ENCODE measurements around the gene PDCD2.
"Not testable (repeated sequence)": the region's sequence is repeated elsewhere in the genome, so short reads cannot be mapped to it uniquely, and the experiment has no call there.

PDCD2 gene

GRCh38 chr6:170584181-170584953 lies at the start of gene PDCD2:
Gene PDCD2 (minus strand): TSS chr6:170584637. CDS start chr6:170584581, 56 bp downstream.
- peak; percentile 88 to 90 for DNase-seq (ENCODE audit: low read depth in 2 of 2)

- not testable (repeated sequence) for DNase-seq (ENCODE audit: low read depth in 2 of 2)
Observed at GRCh38 chr6:170616020-170616554, 31.6 kb upstream of the PDCD2 start.

- DNase-seq (ENCODE audit: low read depth in 2 of 2), result not testable (repeated sequence)
Observed at GRCh38 chr6:170612256-170612804, 27.9 kb upstream of the PDCD2 start.

- DNase-seq (ENCODE audit: low read depth in 2 of 2), result not testable (repeated sequence)
Observed at GRCh38 chr6:170609225-170609624, 24.8 kb upstream of the PDCD2 start.

GRCh38 chr6:170605574-170606259 lies 21.3 kb upstream of the PDCD2 start:
- no peak for DNase-seq (ENCODE audit: low read depth in 2 of 2)

- no peak for DNase-seq (ENCODE audit: low read depth in 2 of 2)
Observed at GRCh38 chr6:170597278-170597677, 12.8 kb upstream of the PDCD2 start.

- no peak for DNase-seq (ENCODE audit: low read depth in 2 of 2)
Observed at GRCh38 chr6:170596426-170596825, 12.0 kb upstream of the PDCD2 start.

- DNase-seq (ENCODE audit: low read depth in 2 of 2), result no peak
Observed at GRCh38 chr6:170590725-170591124, 6.3 kb upstream of the PDCD2 start.

GRCh38 chr6:170584954-170585498 lies 589 bp upstream of the PDCD2 start:
- DNase-seq (ENCODE audit: low read depth in 2 of 2), result no peak

GRCh38 chr6:170583756-170584180 lies 669 bp downstream of the PDCD2 start:
- DNase-seq (ENCODE audit: low read depth in 2 of 2), result no peak

GRCh38 chr6:170578909-170579308 lies 5.5 kb downstream of the PDCD2 start:
- no peak for DNase-seq (ENCODE audit: low read depth in 2 of 2)

GRCh38 chr6:170575250-170575649 lies 9.2 kb downstream of the PDCD2 start:
- no peak for DNase-seq (ENCODE audit: low read depth in 2 of 2)

- DNase-seq (ENCODE audit: low read depth in 2 of 2), result no peak
Observed at GRCh38 chr6:170572704-170573466, 11.6 kb downstream of the PDCD2 start.

- DNase-seq (ENCODE audit: low read depth in 2 of 2), result no peak
Observed at GRCh38 chr6:170564936-170565530, 19.4 kb downstream of the PDCD2 start.

GRCh38 chr6:170561555-170561954 lies 22.9 kb downstream of the PDCD2 start:
- no peak for DNase-seq (ENCODE audit: low read depth in 2 of 2)

- no peak for DNase-seq (ENCODE audit: low read depth in 2 of 2)
Observed at GRCh38 chr6:170555305-170555704, 29.1 kb downstream of the PDCD2 start.

- DNase-seq (ENCODE audit: low read depth in 2 of 2), result no peak
Observed at GRCh38 chr6:170554796-170555137, 29.7 kb downstream of the PDCD2 start.

- peak; percentile 95 to 96 for DNase-seq (ENCODE audit: low read depth in 2 of 2)
Observed at GRCh38 chr6:170554013-170554795, 30.2 kb downstream of the PDCD2 start, which contains the start of gene TBP. Gene TBP (plus strand): TSS chr6:170554369. CDS start chr6:170557030, 2,661 bp downstream.

GRCh38 chr6:170553534-170554012 lies 30.9 kb downstream of the PDCD2 start:
- no peak for DNase-seq (ENCODE audit: low read depth in 2 of 2)
